NCI-H69 (cell line): ENCODE results near the gene LHX6.

ENCODE experiments used
- DNase-seq: peaks from one replicate; lab custom pipeline; 2025; lab: John Stamatoyannopoulos, UW

LHX6 gene

GRCh38 chr9:122228568-122229484 is at the start of gene LHX6:
LHX6 (minus strand) TSS chr9:122228957; CDS start chr9:122228740, 217 bp downstream.
- peak; percentile 52 for DNase-seq

GRCh38 chr9:122277285-122277897 is 48.6 kb upstream of the LHX6 start:
- no peak for DNase-seq

- no peak for DNase-seq
These were observed 47.3 kb upstream of the LHX6 start for GRCh38 chr9:122276096-122276495.

GRCh38 chr9:122274055-122274454 is 45.3 kb upstream of the LHX6 start:
- no peak for DNase-seq

- no peak for DNase-seq
These were observed 39.5 kb upstream of the LHX6 start for GRCh38 chr9:122268041-122268814.

- peak; percentile 62 for DNase-seq
These were observed 36.6 kb upstream of the LHX6 start for GRCh38 chr9:122265149-122265915.

GRCh38 chr9:122264360-122265148 is 35.8 kb upstream of the LHX6 start, which contains the start of the genes MRRF and RBM18:
MRRF (plus strand) TSS chr9:122264882; CDS start chr9:122270892, 6,010 bp downstream.
RBM18 (minus strand) TSS chr9:122264840; CDS start chr9:122261492, 3,348 bp downstream.
- peak; percentile 96 for DNase-seq

GRCh38 chr9:122263699-122264349 is 35.1 kb upstream of the LHX6 start:
- peak; percentile 41 for DNase-seq

GRCh38 chr9:122262073-122262472 is 33.3 kb upstream of the LHX6 start:
- no peak for DNase-seq

- peak; percentile 94 for DNase-seq
These were observed 32.7 kb upstream of the LHX6 start for GRCh38 chr9:122261469-122261881.

GRCh38 chr9:122258886-122259415 is 30.2 kb upstream of the LHX6 start:
- no peak for DNase-seq

GRCh38 chr9:122256206-122256605 is 27.4 kb upstream of the LHX6 start:
- DNase-seq, result no peak

GRCh38 chr9:122254761-122255160 is 26.0 kb upstream of the LHX6 start:
- DNase-seq, result no peak

- no peak for DNase-seq
These were observed 24.0 kb upstream of the LHX6 start for GRCh38 chr9:122252796-122253195.

GRCh38 chr9:122251351-122251750 is 22.6 kb upstream of the LHX6 start:
- DNase-seq, result no peak

GRCh38 chr9:122248448-122248865 is 19.7 kb upstream of the LHX6 start:
- DNase-seq, result no peak

GRCh38 chr9:122246666-122247065 is 17.9 kb upstream of the LHX6 start:
- no peak for DNase-seq

GRCh38 chr9:122244349-122244748 is 15.6 kb upstream of the LHX6 start:
- no peak for DNase-seq

GRCh38 chr9:122239722-122240121 is 11.0 kb upstream of the LHX6 start:
- no peak for DNase-seq

GRCh38 chr9:122236681-122237080 is 7.9 kb upstream of the LHX6 start:
- DNase-seq, result no peak
